GM12878 (cell line): Measurements from ENCODE around the gene HOXD13. TPM values are rescaled to one million over a fixed set of nuclear protein-coding genes. Genes with fewer than 3 reads are reported as not detected.
A peak's percentile ranks its signal among the peaks of the same experiment; 100 is the strongest.

Source experiments
- ATAC-seq: fragments of 200-7000 bp; cut with Tn5 transposase; 3 replicates; pipeline ENCODE4 v1.9.1; 2020; ENCODE audit warnings: mild to moderate bottlenecking, moderate library complexity
- BruUV-seq: library from RNA; stranded (reverse); fragments of 400-500 nt; replicated peaks from 2 replicates; lab custom pipeline; 2021; lab: Mats Ljungman, UMichigan
- CTCF ChIA-PET: fragments of 300-600 bp; sonication (Branson Sonifier 250); formaldehyde crosslinking; extraction: SDS; loops from one replicate; lab custom pipeline; 2021; ENCODE audit warnings: inconsistent platforms; lab: Yijun Ruan, JAX
- POLR2A ChIA-PET: fragments of 350-600 bp; formaldehyde crosslinking; extraction: SDS; loops from one replicate; lab custom pipeline; 2021; ENCODE audit warnings: inconsistent platforms; lab: Charles Lee
- RAD21 ChIA-PET: fragments of 300-600 bp; sonication (Branson Sonifier 250); formaldehyde crosslinking; loops from one replicate; lab custom pipeline; 2023; ENCODE audit warnings: antibody characterized with exemption; ENCODE audit not compliant: unreplicated experiment; lab: Charles Lee
- SMC1A ChIA-PET: fragments of 300-600 bp; sonication (Branson Sonifier 250); formaldehyde crosslinking; loops from one replicate; lab custom pipeline; 2023; ENCODE audit not compliant: unreplicated experiment, uncharacterized antibody; lab: Charles Lee
- DNase-seq: peaks from one replicate; pipeline ENCODE4 v3.0.0-alpha.2; 2011; ENCODE audit warnings: low read depth, low spot score
- FAIRE-seq: peaks from 3 replicates; lab custom pipeline; 2011; peaks lifted over from hg19 to GRCh38; lab: Jason Lieb, UNC
- H2AFZ ChIP-seq: 2 replicates; pipeline ENCODE4 v1.6.0; 2011; ENCODE audit warnings: low read depth, low read length, control low read depth; ENCODE audit not compliant: control insufficient read depth
- H3K27ac ChIP-seq: 2 replicates; pipeline ENCODE4 v1.5.1; 2011; ENCODE audit warnings: control low read depth; ENCODE audit not compliant: control insufficient read depth, insufficient read depth
- H3K27me3 ChIP-seq, 2 experiments: replicated peaks in 1 of 2; 2 replicates each; pipeline versions ENCODE4 v1.6.0 to v1.6.1; 2011; ENCODE audit warnings: low read length in 1 of 2; ENCODE audit not compliant: control insufficient read depth in 2 of 2, insufficient read depth in 2 of 2
- H3K36me3 ChIP-seq, 2 experiments: 2 replicates each; pipeline ENCODE4 v1.5.1; 2011; ENCODE audit warnings: low read length in 1 of 2; ENCODE audit not compliant: control insufficient read depth in 2 of 2, insufficient read depth in 2 of 2
- H3K4me1 ChIP-seq: 2 replicates; pipeline ENCODE4 v1.6.1; 2011; ENCODE audit warnings: mild to moderate bottlenecking, low read length, moderate library complexity, mixed read lengths; ENCODE audit not compliant: control insufficient read depth, insufficient read depth
- H3K4me2 ChIP-seq: 2 replicates; pipeline ENCODE4 v1.6.0; 2011; ENCODE audit warnings: control low read depth; ENCODE audit not compliant: control insufficient read depth, insufficient read depth
- H3K4me3 ChIP-seq: fragments of 200-600 bp; sonication (generic); 2 replicates; pipeline ENCODE4 v1.5.1; 2016
- H3K79me2 ChIP-seq: 2 replicates; pipeline ENCODE4 v1.6.0; 2011; ENCODE audit warnings: low read length; ENCODE audit not compliant: control insufficient read depth, insufficient read depth
- H3K9ac ChIP-seq: 2 replicates; pipeline ENCODE4 v1.8.0; 2011; ENCODE audit warnings: low read length, control low read depth, mixed read lengths; ENCODE audit not compliant: control insufficient read depth, insufficient read depth
- H3K9me3 ChIP-seq: replicated peaks from 3 replicates; pipeline ENCODE4 v1.5.1; 2011; ENCODE audit warnings: mild to moderate bottlenecking, low read length; ENCODE audit not compliant: control insufficient read depth, insufficient read depth
- H4K20me1 ChIP-seq: 2 replicates; pipeline ENCODE4 v1.6.0; 2011; ENCODE audit not compliant: control insufficient read depth, insufficient read depth
- ATF7 ChIP-seq: fragments of 450-650 bp; IDR thresholded peaks from 2 replicates; pipeline ENCODE4 v1.6.1; 2016; ENCODE audit warnings: low read depth, mild to moderate bottlenecking
- BMI1 ChIP-seq: fragments of 450-650 bp; IDR thresholded peaks from 2 replicates; pipeline ENCODE4 v1.6.1; 2016; ENCODE audit warnings: mild to moderate bottlenecking, moderate library complexity, borderline replicate concordance
- BRCA1 ChIP-seq: IDR thresholded peaks from 2 replicates; pipeline ENCODE4 v1.6.1; 2011; ENCODE audit warnings: low read depth, low read length, improper control_type of control experiment
- CHD1 ChIP-seq: IDR thresholded peaks from 2 replicates; pipeline ENCODE4 v1.6.1; 2012; ENCODE audit warnings: low read depth, low read length, improper control_type of control experiment
- E4F1 ChIP-seq: fragments of 450-650 bp; IDR thresholded peaks from 2 replicates; pipeline ENCODE4 v1.6.1; 2018; ENCODE audit warnings: borderline replicate concordance, mild to moderate bottlenecking; ENCODE audit not compliant: partially characterized antibody
- ESRRA ChIP-seq: IDR thresholded peaks from 2 replicates; pipeline ENCODE4 v1.6.1; 2012; ENCODE audit warnings: mild to moderate bottlenecking, low read length, improper control_type of control experiment
- GATAD2B ChIP-seq: fragments of 450-650 bp; conservative IDR thresholded peaks from 2 replicates; pipeline ENCODE4 v1.6.1; 2017; ENCODE audit warnings: low read depth, mild to moderate bottlenecking, moderate library complexity
- IKZF1 ChIP-seq: fragments of 450-650 bp; conservative IDR thresholded peaks from 2 replicates; pipeline ENCODE4 v1.6.1; 2017; ENCODE audit warnings: antibody characterized with exemption, mild to moderate bottlenecking
- NR2F1 ChIP-seq: fragments of 450-650 bp; conservative IDR thresholded peaks from 2 replicates; pipeline ENCODE4 v1.6.1; 2017; ENCODE audit warnings: mild to moderate bottlenecking
- PKNOX1 ChIP-seq: fragments of 450-650 bp; IDR thresholded peaks from 2 replicates; pipeline ENCODE4 v1.6.1; 2016; ENCODE audit warnings: mild to moderate bottlenecking
- RAD21 ChIP-seq: IDR thresholded peaks from 2 replicates; pipeline ENCODE4 v1.6.1; 2011; ENCODE audit warnings: mild to moderate bottlenecking, low read depth, low read length, moderate library complexity; ENCODE audit not compliant: insufficient read depth
- SIX5 ChIP-seq: IDR thresholded peaks from 2 replicates; pipeline ENCODE4 v1.6.1; 2011; ENCODE audit warnings: mild to moderate bottlenecking, low read depth, low read length, moderate library complexity; ENCODE audit not compliant: severe bottlenecking
- SMAD1 ChIP-seq: fragments of 450-650 bp; IDR thresholded peaks from 2 replicates; pipeline ENCODE4 v1.6.1; 2018; ENCODE audit warnings: mild to moderate bottlenecking, low read depth; ENCODE audit not compliant: partially characterized antibody
- TBL1XR1 ChIP-seq: IDR thresholded peaks from 2 replicates; pipeline ENCODE4 v1.6.1; 2012; ENCODE audit warnings: low read depth, low read length, improper control_type of control experiment
- TCF12 ChIP-seq: IDR thresholded peaks from 2 replicates; pipeline ENCODE4 v1.6.1; 2011; ENCODE audit warnings: low read depth, mild to moderate bottlenecking, low read length
- YY1 ChIP-seq: IDR thresholded peaks from 2 replicates; pipeline ENCODE4 v1.6.1; 2011; ENCODE audit warnings: low read depth, mild to moderate bottlenecking, low read length
- ZBED1 ChIP-seq: IDR thresholded peaks from 2 replicates; pipeline ENCODE4 v1.6.1; 2016; ENCODE audit warnings: borderline replicate concordance
- WGBS: methylation state at CpG from one replicate; pipeline ENCODE4 v1.1.6; 2016; ENCODE audit warnings: low lambda C conversion rate; ENCODE audit not compliant: insufficient replicate concordance, insufficient coverage; ENCODE audit errors: missing lambda C conversion rate; 5-methylcytosine and 5-hydroxymethylcytosine counted together
- in situ Hi-C: fragments of 300-500 bp; cut with MboI; formaldehyde crosslinking; loops from 9 replicates; pipeline ENCODE4 v1.14.3; 2018; ENCODE audit warnings: mixed read lengths
- intact Hi-C: fragments of 100-400 bp; cut with micrococcal nuclease; formaldehyde crosslinking; loops from one replicate; pipeline ENCODE4 v1.14.2; 2022; ENCODE audit not compliant: unreplicated experiment
- polyA plus RNA-seq, 11 experiments: library from polyadenylated mRNA; depleted of rRNA in 4 of 11; unstranded in 6 of 11; stranded (reverse) in 5 of 11; fragments of >200 nt; fragmentation: Nextera tagmentation in 4 of 11; fragmentation: Illumina TruSeq in 1 of 11; extraction: Ambion mirVana in 4 of 11; extraction: Trizol in 1 of 11; gene quantifications; 1 replicate in 1 of 11; 2 replicates in 10 of 11; pipeline versions ENCODE4 v1.2.1 to v1.2.3, GENCODE V29; 2011 to 2016; ENCODE audit warnings: inconsistent platforms in 2 of 11, missing spikeins in 2 of 11, low read depth in 1 of 11
- total RNA-seq, 4 experiments: library from RNA; depleted of rRNA in 3 of 4; stranded (reverse); fragments of >200 nt in 3 of 4; fragmentation: Illumina TruSeq in 1 of 4; extraction: Trizol in 1 of 4; gene quantifications; 2 replicates each; pipeline versions ENCODE4 v1.2.1 to v1.2.3, GENCODE V29; 2013 to 2021
- TF ChIP-seq, protein P1 (sequence below), 3 experiments: IDR thresholded peaks in 2 of 3; conservative IDR thresholded peaks in 1 of 3; 2 replicates each; pipeline ENCODE4 v1.5.1; 2011; ENCODE audit warnings: low read depth in 3 of 3, low read length in 3 of 3, mild to moderate bottlenecking in 3 of 3, control low read depth in 2 of 3, moderate library complexity in 2 of 3, inconsistent platforms in 1 of 3, mixed read lengths in 1 of 3; ENCODE audit not compliant: control insufficient read depth in 2 of 3, insufficient read depth in 1 of 3; ENCODE audit errors: extremely low read depth in 1 of 3

HOXD13 gene
- total and polyA plus RNA-seq, 10 of the 15 experiments (the other 5 are each of a cell fraction or from before 2014, with no cell fraction given), result not detected

GRCh38 chr2:176096986-176097819 is 4.7 kb downstream of the HOXD13 start:
- H3K79me2 ChIP-seq, result no peaks in the 10 kb centered on the region
- H3K27me3 ChIP-seq, result peaks cover 14 to 34% of the 10 kb centered on the region in 2 experiments
- DNase-seq (no peak), ATAC-seq (peak; percentile 98), FAIRE-seq (peak; percentile 81)
- H3K9ac ChIP-seq, result no peak overlapping the region; the same call in 1 of the 2 replicates
- no peak overlapping the region for H3K27ac ChIP-seq
- POLR2A ChIA-PET, result no interaction called here
- CTCF ChIA-PET, result interaction anchor here (0.6 to 3.7 kb wide), 25 partner anchors 8 to 1400 kb away, joined by 3 to 83 read pairs (median 4); partner anchors contain the start of gene EVX2
- SMC1A ChIA-PET, result interaction anchor here (0.8 to 4.7 kb wide), 7 partner anchors 9 to 1348 kb away, joined by 3 to 56 read pairs (median 3); no protein-coding TSS in a partner anchor
- H3K9me3 ChIP-seq, result no peaks in the 10 kb centered on the region; the same call in 2 of the 3 replicates
- 16% methylated on average over 37 of the region's 45 CpGs for WGBS
- H4K20me1 ChIP-seq, result no peaks in the 10 kb centered on the region
- RAD21 ChIA-PET, result interaction anchor here (0.6 to 3.0 kb wide), 7 partner anchors 408 to 893 kb away, joined by 3 to 50 read pairs (median 4); no protein-coding TSS in a partner anchor
- peak overlapping the region; percentile 87 for H3K4me2 ChIP-seq
- in situ Hi-C loops, result loop anchor here (5.0 kb wide), 2 partner anchors 410 to 730 kb away; no protein-coding TSS in a partner anchor
- no TSS peak for BruUV-seq
- peak overlapping the region; percentile 69 for H2AFZ ChIP-seq
- peak overlapping the region; percentile 44 for H3K4me3 ChIP-seq
- H3K36me3 ChIP-seq, result no peaks in the 10 kb centered on the region
- intact Hi-C loops, result loop anchor here (1.0 to 2.0 kb wide), 5 partner anchors 407 to 846 kb away; no protein-coding TSS in a partner anchor
- H3K4me1 ChIP-seq, result peaks cover 3% of the 10 kb centered on the region; the same call in 1 of the 2 replicates
- TF ChIP-seq BMI1 (0 out of 2 replicates have a peak, but pooled peaks have one; percentile 9), ESRRA (no peak), RAD21 (peak; percentile 82), IKZF1 (0 out of 2 replicates have a peak, but pooled peaks have one; percentile 29), GATAD2B (no peak), YY1 (0 out of 2 replicates have a peak, but pooled peaks have one; percentile 45), E4F1 (no peak), SIX5 (no peak), NR2F1 (0 out of 2 replicates have a peak, but pooled peaks have one; percentile 32), TBL1XR1 (no peak), TCF12 (no peak), CHD1 (no peak), SMAD1 (no peak), BRCA1 (no peak), ZBED1 (no peak), PKNOX1 (no peak), ATF7 (no peak)
- TF ChIP-seq, protein P1, sequence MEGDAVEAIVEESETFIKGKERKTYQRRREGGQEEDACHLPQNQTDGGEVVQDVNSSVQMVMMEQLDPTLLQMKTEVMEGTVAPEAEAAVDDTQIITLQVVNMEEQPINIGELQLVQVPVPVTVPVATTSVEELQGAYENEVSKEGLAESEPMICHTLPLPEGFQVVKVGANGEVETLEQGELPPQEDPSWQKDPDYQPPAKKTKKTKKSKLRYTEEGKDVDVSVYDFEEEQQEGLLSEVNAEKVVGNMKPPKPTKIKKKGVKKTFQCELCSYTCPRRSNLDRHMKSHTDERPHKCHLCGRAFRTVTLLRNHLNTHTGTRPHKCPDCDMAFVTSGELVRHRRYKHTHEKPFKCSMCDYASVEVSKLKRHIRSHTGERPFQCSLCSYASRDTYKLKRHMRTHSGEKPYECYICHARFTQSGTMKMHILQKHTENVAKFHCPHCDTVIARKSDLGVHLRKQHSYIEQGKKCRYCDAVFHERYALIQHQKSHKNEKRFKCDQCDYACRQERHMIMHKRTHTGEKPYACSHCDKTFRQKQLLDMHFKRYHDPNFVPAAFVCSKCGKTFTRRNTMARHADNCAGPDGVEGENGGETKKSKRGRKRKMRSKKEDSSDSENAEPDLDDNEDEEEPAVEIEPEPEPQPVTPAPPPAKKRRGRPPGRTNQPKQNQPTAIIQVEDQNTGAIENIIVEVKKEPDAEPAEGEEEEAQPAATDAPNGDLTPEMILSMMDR (IDR thresholded peaks at IDR 0.05 in 2 of 3, conservative IDR thresholded peaks at IDR 0.05 in 1 of 3; ENCODE audit: control insufficient read depth in 2 of 3, extremely low read depth in 1 of 3, insufficient read depth in 1 of 3, low read depth in 3 of 3, low read length in 3 of 3), result peak; percentile 79 to 92 (median 86)
